HepG2 (cell line): ENCODE data around the gene SEPHS2. TPM values are rescaled to one million over a fixed set of nuclear protein-coding genes. Genes with fewer than 3 reads are reported as not detected.

Source experiments
- ATAD3A ChIP-seq: sonication (generic); formaldehyde crosslinking; IDR thresholded peaks from 2 replicates; pipeline ENCODE4 v1.4.0; 2020; ENCODE audit warnings: missing genetic modification reagents
- DZIP1 ChIP-seq: sonication (generic); formaldehyde crosslinking; IDR thresholded peaks from 2 replicates; pipeline ENCODE4 v1.5.0; 2020; ENCODE audit warnings: mild to moderate bottlenecking, missing genetic modification reagents
- EHMT2 ChIP-seq: fragments of 200-600 bp; sonication (generic); IDR thresholded peaks from 2 replicates; pipeline ENCODE4 v1.7.0; 2017; ENCODE audit warnings: antibody characterized with exemption, low read depth, low read length, borderline replicate concordance
- ELK4 ChIP-seq: sonication (generic); formaldehyde crosslinking; IDR thresholded peaks from 2 replicates; pipeline ENCODE4 v1.9.0; 2021; ENCODE audit warnings: missing genetic modification reagents, borderline replicate concordance
- FOXA1 ChIP-seq, 2 experiments: fragments of 450-650 bp in 1 of 2; sonication (generic) in 1 of 2; formaldehyde crosslinking in 1 of 2; IDR thresholded peaks; 2 replicates each; pipeline versions ENCODE4 v1.4.0 to v1.6.1; 2016 to 2020; ENCODE audit warnings: missing genetic modification reagents in 1 of 2
- FOXP1 ChIP-seq, 2 experiments: fragments of 450-650 bp in 1 of 2; IDR thresholded peaks; 2 replicates each; pipeline ENCODE4 v1.6.1; 2017 to 2018; ENCODE audit warnings: antibody characterized with exemption in 1 of 2
- HCFC1 ChIP-seq: fragments of 150-350 bp; IDR thresholded peaks from 2 replicates; pipeline ENCODE4 v1.6.1; 2014; ENCODE audit warnings: low read depth, low read length
- HNRNPK ChIP-seq: fragments of 200-400 bp; formaldehyde crosslinking; IDR thresholded peaks from 2 replicates; pipeline ENCODE4 v1.6.1; 2018; ENCODE audit warnings: low read length, low read depth, moderate library complexity, mild to moderate bottlenecking; ENCODE audit not compliant: poor library complexity, severe bottlenecking
- KLF9 ChIP-seq: IDR thresholded peaks from 2 replicates; pipeline ENCODE4 v1.6.1; 2016; ENCODE audit warnings: low read depth
- MAZ ChIP-seq, 2 experiments: sonication (generic) in 1 of 2; formaldehyde crosslinking in 1 of 2; IDR thresholded peaks; 2 replicates each; pipeline versions ENCODE4 v1.5.0 to v1.6.1; 2012 to 2020; ENCODE audit warnings: low read depth in 2 of 2, mild to moderate bottlenecking in 2 of 2, borderline replicate concordance in 1 of 2, improper control_type of control experiment in 1 of 2, low read length in 1 of 2, missing genetic modification reagents in 1 of 2, moderate library complexity in 1 of 2
- MIER2 ChIP-seq: IDR thresholded peaks from 2 replicates; pipeline ENCODE4 v1.6.1; 2016; ENCODE audit warnings: missing biosample characterization, missing genetic modification reagents
- NR2F2 ChIP-seq: IDR thresholded peaks from 2 replicates; pipeline ENCODE4 v1.6.1; 2012; ENCODE audit warnings: low read depth, inconsistent platforms, borderline replicate concordance
- PHF8 ChIP-seq: sonication (generic); formaldehyde crosslinking; IDR thresholded peaks from 2 replicates; pipeline ENCODE4 v1.5.0; 2020; ENCODE audit warnings: missing genetic modification reagents
- POLR2A ChIP-seq, 2 experiments: IDR thresholded peaks; 2 replicates each; pipeline ENCODE4 v1.6.1; 2011; ENCODE audit warnings: low read depth in 2 of 2, low read length in 2 of 2, mild to moderate bottlenecking in 1 of 2, moderate library complexity in 1 of 2; ENCODE audit not compliant: insufficient read depth in 1 of 2
- PPARG ChIP-seq: conservative IDR thresholded peaks from 2 replicates; pipeline ENCODE4 v1.6.1; 2016; ENCODE audit warnings: missing biosample characterization, missing genetic modification reagents
- SSRP1 ChIP-seq: IDR thresholded peaks from 2 replicates; pipeline ENCODE4 v1.6.1; 2016; ENCODE audit warnings: control low read depth
- TARDBP ChIP-seq: sonication (generic); formaldehyde crosslinking; IDR thresholded peaks from 2 replicates; pipeline ENCODE4 v1.8.0; 2022; ENCODE audit warnings: mild to moderate bottlenecking, missing genetic modification reagents
- ZBTB3 ChIP-seq: sonication (generic); formaldehyde crosslinking; IDR thresholded peaks from 2 replicates; pipeline ENCODE4 v1.4.0; 2020; ENCODE audit warnings: low read depth, mild to moderate bottlenecking, moderate library complexity, missing genetic modification reagents, borderline replicate concordance
- ZBTB4 ChIP-seq: sonication (generic); formaldehyde crosslinking; IDR thresholded peaks from 2 replicates; pipeline ENCODE4 v1.4.0; 2020; ENCODE audit warnings: missing genetic modification reagents, mild to moderate bottlenecking, borderline replicate concordance
- ZNF256 ChIP-seq: sonication (generic); formaldehyde crosslinking; conservative IDR thresholded peaks from 2 replicates; pipeline ENCODE4 v1.4.0; 2020; ENCODE audit warnings: missing genetic modification reagents
- ZNF530 ChIP-seq: sonication (generic); formaldehyde crosslinking; IDR thresholded peaks from 2 replicates; pipeline ENCODE4 v1.5.0; 2020; ENCODE audit warnings: low read depth, mild to moderate bottlenecking, missing genetic modification reagents
- ZNF781 ChIP-seq: sonication (generic); formaldehyde crosslinking; IDR thresholded peaks from 2 replicates; pipeline ENCODE4 v1.5.1; 2020; ENCODE audit warnings: borderline replicate concordance, mild to moderate bottlenecking, missing genetic modification reagents; ENCODE audit errors: not compliant biosample characterization
- polyA plus RNA-seq, 8 experiments: library from polyadenylated mRNA; depleted of rRNA in 3 of 8; stranded (reverse) in 7 of 8; unstranded in 1 of 8; fragments of >200 nt; fragmentation: Illumina TruSeq in 4 of 8; extraction: Trizol in 4 of 8; gene quantifications; 2 replicates each; pipeline versions ENCODE4 v1.2.1 to v1.2.3, GENCODE V29; 2011 to 2016; ENCODE audit warnings: low read depth in 4 of 8, missing spikeins in 1 of 8, mixed read lengths in 1 of 8; ENCODE audit not compliant: insufficient read depth in 1 of 8
- total RNA-seq, 5 experiments: library from RNA; depleted of rRNA; stranded (reverse); fragments of >200 nt; fragmentation: Illumina TruSeq; extraction: Trizol; gene quantifications; 2 replicates each; pipeline ENCODE4 v1.2.3, GENCODE V29; 2016; ENCODE audit warnings: low read depth in 1 of 5

SEPHS2 gene
- total and polyA plus RNA-seq, 2 of the 13 experiments (the other 11 are each of a cell fraction or from before 2014, with no cell fraction given) = 20.7 to 127 TPM

- TF ChIP-seq ELK4 (no peak), FOXA1 (IDR thresholded peaks at IDR 0.05) (no peak; the same call in 1 of the 2 replicates), FOXA1 (CRISPR knock-in tag; IDR thresholded peaks at IDR 0.05) (peak; percentile 64), PPARG (peak; percentile 80), TARDBP (CRISPR knock-in tag) (peak; percentile 64; the same call in 1 of the 2 replicates), SSRP1 (CRISPR knock-in tag) (0 out of 2 replicates have a peak, but pooled peaks have one; percentile 75), HCFC1 (no peak), KLF9 (CRISPR knock-in tag) (no peak), FOXP1 (IDR thresholded peaks at IDR 0.05) (peak; percentile 76; the same call in 1 of the 2 replicates), FOXP1 (CRISPR knock-in tag; IDR thresholded peaks at IDR 0.05) (peak; percentile 94), NR2F2 (0 out of 2 replicates have a peak, but pooled peaks have one; percentile 31), HNRNPK (no peak), ZNF530 (CRISPR knock-in tag) (no peak), ZNF781 (CRISPR knock-in tag) (peak; percentile 25), ATAD3A (no peak), EHMT2 (no peak), ZBTB3 (CRISPR knock-in tag) (peak; percentile 100), MAZ (IDR thresholded peaks at IDR 0.05; ENCODE audit: borderline replicate concordance, low read depth, low read length) (no peak), MAZ (CRISPR knock-in tag; IDR thresholded peaks at IDR 0.05; ENCODE audit: low read depth) (0 out of 2 replicates have a peak, but pooled peaks have one; percentile 19), PHF8 (CRISPR knock-in tag) (peak; percentile 20; the same call in 1 of the 2 replicates), ZBTB4 (CRISPR knock-in tag) (peak; percentile 66; the same call in 1 of the 2 replicates), DZIP1 (CRISPR knock-in tag) (0 out of 2 replicates have a peak, but pooled peaks have one; percentile 55), MIER2 (CRISPR knock-in tag) (peak; percentile 46), POLR2A (IDR thresholded peaks at IDR 0.05; ENCODE audit: insufficient read depth in 1 of 2, low read depth in 2 of 2, low read length in 2 of 2) (peak; percentile 37 to 64; a peak in 3 of 4 replicates), ZNF256 (no peak)
Observed at GRCh38 chr16:30447512-30448226, 2.0 kb upstream of the SEPHS2 start (continued).
